Lung (tissue), 12 donors: ENCODE results near the gene SCAF11. TPM values are rescaled to one million over a fixed set of nuclear protein-coding genes. Genes with fewer than 3 reads are reported as not detected.

ENCODE experiments used
- ATAC-seq: fragments of 200-7000 bp; cut with Tn5 transposase; one replicate; pipeline ENCODE4 v1.9.1; 2020; ENCODE audit warnings: moderate number of reproducible peaks; ENCODE audit not compliant: insufficient read depth, low FRiP score
- DNase-seq, 3 donors: peaks; one replicate each; pipeline ENCODE4 v3.0.0-alpha.2; 2013 to 2017
- H3K27ac ChIP-seq, 2 donors: one replicate each; pipeline ENCODE4 v1.5.1; 2013; ENCODE audit warnings: mild to moderate bottlenecking in 2 of 2, moderate library complexity in 2 of 2, control low read depth in 1 of 2, inconsistent platforms in 1 of 2, low read depth in 1 of 2, low read length in 1 of 2
- H3K27me3 ChIP-seq, 3 donors: one replicate each; pipeline ENCODE4 v1.5.1; 2013; ENCODE audit warnings: low read length in 2 of 3; ENCODE audit not compliant: control insufficient read depth in 3 of 3, insufficient read depth in 3 of 3
- H3K36me3 ChIP-seq, 4 donors: one replicate each; pipeline ENCODE4 v1.5.1; 2013; ENCODE audit warnings: low read length in 4 of 4, mild to moderate bottlenecking in 1 of 4, moderate library complexity in 1 of 4; ENCODE audit not compliant: control insufficient read depth in 4 of 4, insufficient read depth in 4 of 4
- H3K4me1 ChIP-seq, 5 donors: one replicate each; pipeline ENCODE4 v1.5.1; 2013; ENCODE audit warnings: low read length in 5 of 5, mild to moderate bottlenecking in 2 of 5, moderate library complexity in 1 of 5; ENCODE audit not compliant: control insufficient read depth in 5 of 5, insufficient read depth in 5 of 5
- H3K4me3 ChIP-seq: one replicate; pipeline ENCODE4 v1.5.1; 2013; ENCODE audit warnings: mild to moderate bottlenecking, control low read depth, moderate library complexity
- H3K9ac ChIP-seq, 2 donors: one replicate each; pipeline ENCODE4 v1.5.1; 2013; ENCODE audit warnings: low read length in 2 of 2, control low read depth in 1 of 2; ENCODE audit not compliant: insufficient read depth in 1 of 2
- H3K9me3 ChIP-seq, 4 donors: one replicate each; pipeline ENCODE4 v1.5.1; 2013; ENCODE audit warnings: low read length in 3 of 4, mild to moderate bottlenecking in 1 of 4, moderate library complexity in 1 of 4; ENCODE audit not compliant: control insufficient read depth in 4 of 4, insufficient read depth in 3 of 4
- WGBS, 2 donors: extraction: QIAGEN DNeasy Blood & Tissue Kit; methylation state at CpG; one replicate each; pipeline ENCODE4 v1.1.7; 2013; 5-methylcytosine and 5-hydroxymethylcytosine counted together
- polyA plus RNA-seq, 2 donors: library from polyadenylated mRNA; stranded (reverse); fragments of 200-250 nt; gene quantifications; one replicate each; pipeline ENCODE4 v1.2.1, GENCODE V29; 2013
- total RNA-seq, 2 donors: library from RNA; depleted of rRNA in 1 of 2; stranded (reverse); fragments of >200 nt in 1 of 2; gene quantifications; one replicate each; pipeline ENCODE4 v1.2.1, GENCODE V29; 2014 to 2021
- TF ChIP-seq, protein P1 (sequence below): IDR thresholded peaks from 2 replicates; pipeline ENCODE4 v1.5.1; 2012; ENCODE audit warnings: mild to moderate bottlenecking; ENCODE audit errors: control extremely low read depth, extremely low read depth
- donor health status: control.
- donor health status: control.
- donor health status: Bipolar disorder and iron deficiency.
- donor health status: healthy.
- donor health status: DM: yes; HTN: yes; CAD: no.

SCAF11 gene
- total and polyA plus RNA-seq, 4 donors = 27.2 to 230 (median 62.9) TPM

DNA sequence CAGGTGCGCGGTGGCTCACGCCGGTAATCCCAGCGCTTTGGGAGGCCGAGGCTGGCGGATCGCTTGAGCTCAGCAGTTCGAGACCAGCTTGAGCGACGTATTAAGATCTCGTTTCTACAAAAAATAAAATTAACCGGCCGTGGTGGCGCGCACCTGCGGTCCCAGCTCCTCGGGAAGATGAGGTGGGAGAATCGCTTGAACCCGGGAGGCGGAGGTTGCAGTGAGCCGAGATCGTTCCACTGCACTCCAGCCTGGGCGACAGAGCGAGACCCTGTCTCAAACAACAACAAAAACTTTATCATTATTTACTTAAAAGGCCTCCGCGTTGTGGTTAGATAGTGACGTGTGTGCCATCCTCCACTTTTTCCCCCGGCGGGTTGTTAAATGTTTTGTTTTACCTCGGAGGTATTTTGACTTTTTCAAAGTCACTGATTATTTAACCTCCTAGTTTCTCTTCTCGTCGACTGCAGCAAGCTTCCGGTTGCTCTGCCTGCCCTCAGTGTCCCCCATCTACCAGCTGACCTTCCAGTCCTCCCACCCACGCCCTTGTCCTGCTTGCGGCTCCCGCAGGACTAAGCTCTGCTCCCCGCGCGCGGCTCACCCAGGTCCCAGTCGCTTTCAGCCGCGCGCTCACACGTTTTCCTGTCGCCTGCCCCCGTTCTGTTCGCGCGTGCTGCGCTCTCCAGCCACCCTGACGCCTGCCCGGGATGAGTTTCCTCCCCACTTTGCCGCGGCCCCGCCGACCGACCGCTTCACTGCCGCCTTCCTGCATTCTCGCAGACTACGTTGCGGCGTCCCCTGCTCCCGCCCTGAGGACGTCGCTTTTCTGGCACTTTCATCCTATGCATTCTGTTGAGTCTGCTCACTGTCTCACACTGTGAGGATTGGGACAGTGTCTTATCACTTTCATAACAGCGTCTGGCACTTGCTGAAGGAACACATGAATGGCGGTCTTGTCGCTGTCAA lies 1.2 kb upstream of the SCAF11 start:
- H3K27ac ChIP-seq = peak overlapping the region; percentile 98 to 99
- H3K4me3 ChIP-seq = peak overlapping the region; percentile 62
- TF ChIP-seq, protein P1, sequence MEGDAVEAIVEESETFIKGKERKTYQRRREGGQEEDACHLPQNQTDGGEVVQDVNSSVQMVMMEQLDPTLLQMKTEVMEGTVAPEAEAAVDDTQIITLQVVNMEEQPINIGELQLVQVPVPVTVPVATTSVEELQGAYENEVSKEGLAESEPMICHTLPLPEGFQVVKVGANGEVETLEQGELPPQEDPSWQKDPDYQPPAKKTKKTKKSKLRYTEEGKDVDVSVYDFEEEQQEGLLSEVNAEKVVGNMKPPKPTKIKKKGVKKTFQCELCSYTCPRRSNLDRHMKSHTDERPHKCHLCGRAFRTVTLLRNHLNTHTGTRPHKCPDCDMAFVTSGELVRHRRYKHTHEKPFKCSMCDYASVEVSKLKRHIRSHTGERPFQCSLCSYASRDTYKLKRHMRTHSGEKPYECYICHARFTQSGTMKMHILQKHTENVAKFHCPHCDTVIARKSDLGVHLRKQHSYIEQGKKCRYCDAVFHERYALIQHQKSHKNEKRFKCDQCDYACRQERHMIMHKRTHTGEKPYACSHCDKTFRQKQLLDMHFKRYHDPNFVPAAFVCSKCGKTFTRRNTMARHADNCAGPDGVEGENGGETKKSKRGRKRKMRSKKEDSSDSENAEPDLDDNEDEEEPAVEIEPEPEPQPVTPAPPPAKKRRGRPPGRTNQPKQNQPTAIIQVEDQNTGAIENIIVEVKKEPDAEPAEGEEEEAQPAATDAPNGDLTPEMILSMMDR = no peak
- 0 to 1% methylated on average over 71 of the region's 71 CpGs for WGBS, 2 donors
- H3K4me1 ChIP-seq = peaks cover 0 to 23% (median 12%) of the 10 kb centered on the region in 5 donors
- peak; percentile 82 to 84 (median 83) for DNase-seq
- H3K27me3 ChIP-seq = no peaks in the 10 kb centered on the region
- peak; percentile 16 for ATAC-seq
- H3K9me3 ChIP-seq = no peaks in the 10 kb centered on the region
- no peaks in the 10 kb centered on the region for H3K36me3 ChIP-seq
- H3K9ac ChIP-seq = peak overlapping the region; percentile 79 to 87

DNA sequence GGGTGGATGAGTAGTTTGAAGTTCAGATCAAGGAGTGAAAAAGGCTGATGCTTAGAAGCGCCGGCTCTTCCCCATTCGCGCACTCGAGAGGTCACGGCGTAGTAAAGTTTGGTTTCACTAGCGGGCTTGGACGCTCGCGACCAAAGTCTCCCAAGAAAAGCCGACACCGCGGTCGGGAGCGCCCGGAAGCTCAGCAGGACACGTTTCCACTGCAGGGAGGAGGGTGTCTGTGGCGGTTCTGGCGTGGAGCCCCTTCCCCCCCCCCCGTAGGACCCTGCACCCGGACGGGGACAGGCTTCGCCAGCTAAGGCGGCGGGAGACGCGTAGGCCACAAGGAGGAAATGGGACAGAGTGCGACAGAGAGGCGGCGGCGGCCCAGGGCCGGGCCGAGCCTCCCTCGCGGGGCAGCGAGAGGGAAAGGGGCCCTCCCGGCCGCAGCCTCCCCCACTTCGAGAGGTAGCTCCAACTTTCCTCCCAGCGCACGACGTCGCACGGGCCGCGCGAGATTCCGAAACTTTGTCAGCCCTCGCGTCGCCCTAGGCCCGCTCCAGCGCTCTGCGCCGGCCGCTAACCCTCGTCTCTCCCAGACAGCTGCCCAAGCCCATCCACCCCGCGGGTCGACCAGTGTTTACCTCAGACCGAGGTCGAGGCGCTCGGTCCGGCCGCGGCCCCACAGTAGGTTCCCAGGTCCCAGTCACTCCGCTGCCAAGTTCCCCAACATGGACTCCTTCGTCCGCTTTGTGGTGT lies 480 bp downstream of the SCAF11 start:
- WGBS, 2 donors = 0 to 1% methylated on average over 59 to 71 of the region's 71 CpGs
- peak overlapping the region; percentile 96 to 98 for H3K9ac ChIP-seq
- peaks cover 0 to 23% (median 15%) of the 10 kb centered on the region in 5 donors for H3K4me1 ChIP-seq
- DNase-seq = peak; percentile 73 to 84 (median 76)
- H3K27ac ChIP-seq = peak overlapping the region; percentile 97 to 99
- peak overlapping the region; percentile 87 for H3K4me3 ChIP-seq
- ATAC-seq = peak; percentile 22
- H3K27me3 ChIP-seq = no peaks in the 10 kb centered on the region
- H3K36me3 ChIP-seq = peaks cover 0 to 4% (median 0%) of the 10 kb centered on the region in 4 donors
- TF ChIP-seq, protein P1 = no peak
- no peaks in the 10 kb centered on the region for H3K9me3 ChIP-seq

DNA sequence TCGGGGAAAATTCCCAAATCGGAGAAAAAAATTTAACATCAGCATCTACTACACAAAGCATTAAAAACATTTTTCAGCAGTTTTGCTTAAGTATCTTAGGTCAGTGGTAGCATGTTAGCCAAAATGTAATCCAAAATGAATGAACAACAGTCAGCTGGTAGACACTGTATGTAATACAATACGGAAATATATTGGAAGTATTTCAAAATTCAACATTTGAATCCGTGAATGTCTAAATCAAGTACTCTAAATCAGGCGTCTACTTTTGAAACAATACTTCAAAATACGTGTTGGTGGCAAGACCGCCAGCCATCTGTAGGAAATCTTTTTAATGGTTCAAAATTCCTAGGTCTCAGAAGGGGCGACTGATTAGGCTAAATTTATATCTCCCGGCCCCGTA lies 1.1 kb downstream of the SCAF11 start:
- H3K27me3 ChIP-seq = no peaks in the 10 kb centered on the region
- peak overlapping the region; percentile 96 to 98 for H3K9ac ChIP-seq
- 3 to 8% methylated on average over 10 of the region's 10 CpGs for WGBS, 2 donors
- H3K4me3 ChIP-seq = peak overlapping the region; percentile 87
- no peak for ATAC-seq
- TF ChIP-seq, protein P1 = no peak
- peaks cover 0 to 24% (median 15%) of the 10 kb centered on the region in 5 donors for H3K4me1 ChIP-seq
- DNase-seq = peak in 1 of 3 donors; percentile 37
- H3K27ac ChIP-seq = peak overlapping the region; percentile 97 to 99
- H3K9me3 ChIP-seq = no peaks in the 10 kb centered on the region
- H3K36me3 ChIP-seq = peaks cover 0 to 4% (median under 1%) of the 10 kb centered on the region in 4 donors
